Measurements from ENCODE around the gene IGBP1. TPM values are rescaled to one million over a fixed set of nuclear protein-coding genes. Genes with fewer than 3 reads are reported as not detected.
"Not testable (repeated sequence)": the region's sequence is repeated elsewhere in the genome, so short reads cannot be mapped to it uniquely, and the experiment has no call there.

IGBP1 gene
- total RNA-seq, 3 donors from 2014 or later (not counting 1 experiment from before 2014, with no cell fraction given), result 39.4 to 40.7 (median 40.1) TPM

- Mint-ChIP-seq H3K9me3 (no peaks in the 10 kb centered on the region), H3K27ac (no peak overlapping the region), H3K36me3 (no peaks in the 10 kb centered on the region), H3K4me1 (no peaks in the 10 kb centered on the region), H3K27me3 (ENCODE audit: low read depth in 2 of 2) (peaks cover 4 to 6% of the 10 kb centered on the region in 2 donors), H3K4me3 (no peak overlapping the region)
- ATAC-seq (no peak), DNase-seq (no peak)
- no peaks in the 10 kb centered on the region for H3K27me3 ChIP-seq (ENCODE audit: control insufficient read depth, insufficient read depth, low read length)
- WGBS (ENCODE audit: insufficient coverage), result 31% methylated on average over 2 of the region's 2 CpGs
- H3K9me3 ChIP-seq (ENCODE audit: control insufficient read depth, insufficient read depth, low read length), result no peaks in the 10 kb centered on the region
- no peaks in the 10 kb centered on the region for H3K36me3 ChIP-seq (ENCODE audit: control insufficient read depth, insufficient read depth, low read length)
- no peak overlapping the region for H3K27ac ChIP-seq (ENCODE audit: low read length)
- H3K4me3 ChIP-seq (ENCODE audit: low read length), result no peak overlapping the region
- TF ChIP-seq CTCF (IDR thresholded peaks at IDR 0.05), result no peak
- intact Hi-C loops (cut with micrococcal nuclease), result no loop called here
- no peaks in the 10 kb centered on the region for H3K4me1 ChIP-seq (ENCODE audit: control insufficient read depth, insufficient read depth, low read length)
Observed at GRCh38 chrX:70105229-70105628, 28.0 kb upstream of the IGBP1 start.

GRCh38 chrX:70111436-70112026, 21.7 kb upstream of the IGBP1 start:
- H3K27me3 ChIP-seq (ENCODE audit: control insufficient read depth, insufficient read depth, low read length); intact Hi-C loops (cut with micrococcal nuclease); H3K27ac Mint-ChIP-seq; H3K27ac ChIP-seq (ENCODE audit: low read length); H3K4me3 Mint-ChIP-seq; H3K9me3 Mint-ChIP-seq; H3K9me3 ChIP-seq (ENCODE audit: control insufficient read depth, insufficient read depth, low read length); ATAC-seq; H3K27me3 Mint-ChIP-seq (ENCODE audit: low read depth in 2 of 2); H3K4me1 Mint-ChIP-seq; H3K36me3 Mint-ChIP-seq; H3K36me3 ChIP-seq (ENCODE audit: control insufficient read depth, insufficient read depth, low read length); H3K4me3 ChIP-seq (ENCODE audit: low read length); DNase-seq; H3K4me1 ChIP-seq (ENCODE audit: control insufficient read depth, insufficient read depth, low read length): not testable (repeated sequence)
- WGBS (ENCODE audit: insufficient coverage), result 100% methylated on average over 1 of the region's 4 CpGs

GRCh38 chrX:70117738-70118137, 15.5 kb upstream of the IGBP1 start:
- Mint-ChIP-seq H3K4me1 (no peaks in the 10 kb centered on the region), H3K9me3 (peaks cover 2 to 3% of the 10 kb centered on the region in 2 donors), H3K4me3 (no peak overlapping the region), H3K36me3 (no peaks in the 10 kb centered on the region), H3K27me3 (ENCODE audit: low read depth in 2 of 2) (peaks cover 0 to 4% of the 10 kb centered on the region in 2 donors), H3K27ac (no peak overlapping the region)
- no peaks in the 10 kb centered on the region for H3K9me3 ChIP-seq (ENCODE audit: control insufficient read depth, insufficient read depth, low read length)
- no peak overlapping the region for H3K27ac ChIP-seq (ENCODE audit: low read length)
- TF ChIP-seq CTCF (IDR thresholded peaks at IDR 0.05), result no peak
- DNase-seq (no peak), ATAC-seq (no peak)
- no peak overlapping the region for H3K4me3 ChIP-seq (ENCODE audit: low read length)
- no peaks in the 10 kb centered on the region for H3K4me1 ChIP-seq (ENCODE audit: control insufficient read depth, insufficient read depth, low read length)
- intact Hi-C loops (cut with micrococcal nuclease), result no loop called here
- H3K36me3 ChIP-seq (ENCODE audit: control insufficient read depth, insufficient read depth, low read length), result no peaks in the 10 kb centered on the region
- H3K27me3 ChIP-seq (ENCODE audit: control insufficient read depth, insufficient read depth, low read length), result no peaks in the 10 kb centered on the region

GRCh38 chrX:70123014-70123413, 10.2 kb upstream of the IGBP1 start:
- H3K27ac Mint-ChIP-seq; H3K27me3 ChIP-seq (ENCODE audit: control insufficient read depth, insufficient read depth, low read length); H3K36me3 ChIP-seq (ENCODE audit: control insufficient read depth, insufficient read depth, low read length); H3K4me1 Mint-ChIP-seq; H3K36me3 Mint-ChIP-seq; intact Hi-C loops (cut with micrococcal nuclease); H3K4me3 ChIP-seq (ENCODE audit: low read length); H3K27ac ChIP-seq (ENCODE audit: low read length); H3K9me3 ChIP-seq (ENCODE audit: control insufficient read depth, insufficient read depth, low read length); H3K4me1 ChIP-seq (ENCODE audit: control insufficient read depth, insufficient read depth, low read length); DNase-seq; ATAC-seq; H3K9me3 Mint-ChIP-seq; H3K4me3 Mint-ChIP-seq: not testable (repeated sequence)
- peaks cover 7 to 12% of the 10 kb centered on the region in 2 donors for H3K27me3 Mint-ChIP-seq (ENCODE audit: low read depth in 2 of 2)
- 95% methylated on average over 15 of the region's 30 CpGs for WGBS (ENCODE audit: insufficient coverage)
